ENCODE results near the gene LINC00305. TPM values are rescaled to one million over a fixed set of nuclear protein-coding genes. Genes with fewer than 3 reads are reported as not detected.

Gene LINC00305
- total RNA-seq (2021; fragmentation: NEBNext Ultra II Directional; extraction: Animal tissue kit (Norgen Biotek cat#: 25700)) (not detected in 2 replicates), polyA plus RNA-seq (2011; rRNA removed) (not detected in 2 replicates), polyA minus RNA-seq (2011; rRNA and poly(A)+ RNA removed) (not detected in 2 replicates)
- not detected for polyA plus RNA-seq (2011; cell fraction: cytosol; rRNA removed)
- not detected for polyA plus RNA-seq (2011; cell fraction: nucleus; rRNA removed)
- polyA plus RNA-seq (2012, experiment 1 of 2): not detected in 4 replicates
- polyA plus RNA-seq (2012, experiment 2 of 2): not detected
- polyA plus RNA-seq (2013, experiment 1 of 2): 0.06 TPM
- not detected for polyA plus RNA-seq (2013, experiment 2 of 2)
- not detected for polyA minus RNA-seq (2011; cell fraction: cytosol; rRNA and poly(A)+ RNA removed)
- not detected for polyA minus RNA-seq (2011; cell fraction: nucleus; rRNA and poly(A)+ RNA removed)
- long read RNA-seq, experiment 1: 0 reads
- long read RNA-seq, experiment 2: 0 reads

DNA sequence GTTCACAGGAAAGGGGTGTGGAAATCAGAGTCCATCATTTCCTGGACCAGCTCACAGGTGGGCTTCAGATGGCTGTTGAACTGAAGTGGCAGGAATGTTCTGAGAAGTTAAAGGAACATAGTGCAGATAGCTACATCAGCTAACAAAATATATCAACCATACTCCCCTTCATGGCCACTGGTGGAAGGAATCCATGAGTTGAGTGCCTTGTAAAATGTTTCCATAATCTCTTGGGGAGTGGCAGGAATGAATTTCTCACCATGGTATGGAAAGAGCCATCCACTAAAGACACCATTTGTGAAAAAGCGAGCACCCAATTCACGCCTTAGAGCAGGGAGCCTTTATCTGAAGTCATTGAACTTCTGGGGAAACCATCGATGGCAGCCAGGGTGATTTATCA lies at the start of gene LINC00305:
LINC00305 (minus strand) TSS at position 101 of the 400 bp plus-strand sequence.
- Histone ChIP-seq H2BK15ac (ENCODE audit: low read length) (no peak within 1 kb of the TSS), H2AFZ (ENCODE audit: low read length) (no peak within 1 kb of the TSS; the same call in 1 of the 2 replicates), H3K23me2 (ENCODE audit: low read depth, low read length) (no peaks in the 10 kb centered on the region), H3K36me3 (ENCODE audit: control insufficient read depth in 2 of 4, insufficient read depth in 4 of 4, low read length in 3 of 4) (no peaks in the 10 kb centered on the region), H3K4me2 (ENCODE audit: insufficient read depth in 1 of 2, low read depth in 2 of 2, low read length in 2 of 2) (no peak within 1 kb of the TSS), H3K9me3 (ENCODE audit: insufficient read depth in 2 of 2, low read depth in 1 of 2, low read length in 1 of 2) (no peaks in the 10 kb centered on the region), H2BK20ac (ENCODE audit: low read length) (no peak within 1 kb of the TSS), H3K4me3 (ENCODE audit: extremely low read depth in 1 of 4, insufficient read depth in 2 of 4, low read depth in 3 of 4, low read length in 4 of 4) (no peak within 1 kb of the TSS), H2BK12ac (ENCODE audit: low read depth, low read length) (no peak within 1 kb of the TSS), H2BK120ac (replicated peaks; ENCODE audit: low read depth, low read length) (no peak within 1 kb of the TSS), H3K14ac (ENCODE audit: insufficient read length) (no peak within 1 kb of the TSS), H2AK5ac (ENCODE audit: low read depth, low read length) (no peak within 1 kb of the TSS), H4K8ac (ENCODE audit: extremely low read depth, insufficient read depth, low read length) (no peak within 1 kb of the TSS), H3K79me2 (ENCODE audit: control insufficient read depth in 1 of 2, insufficient read depth in 2 of 2, low read length in 2 of 2) (no peaks in the 10 kb centered on the region), H3K4ac (replicated peaks; ENCODE audit: insufficient read length, low read depth, low read length) (no peak within 1 kb of the TSS), H3K23ac (ENCODE audit: insufficient read length) (no peak within 1 kb of the TSS), H3K18ac (ENCODE audit: extremely low read depth, low read length) (no peak within 1 kb of the TSS), H3K79me1 (ENCODE audit: low read depth, low read length) (no peaks in the 10 kb centered on the region), H4K91ac (replicated peaks; ENCODE audit: insufficient read length, low read length) (no peak within 1 kb of the TSS), H4K20me1 (replicated peaks in 1 of 2; ENCODE audit: control insufficient read depth in 1 of 2, insufficient read depth in 2 of 2, low read length in 2 of 2) (no peaks in the 10 kb centered on the region), H3K56ac (replicated peaks; ENCODE audit: insufficient read length, low read depth, low read length) (no peak within 1 kb of the TSS), H3K27ac (ENCODE audit: low read depth, low read length) (no peak within 1 kb of the TSS), H3K9ac (replicated peaks in 1 of 4; ENCODE audit: extremely low read depth in 1 of 4, low read depth in 3 of 4, low read length in 3 of 4) (no peak within 1 kb of the TSS), H3K4me1 (replicated peaks in 1 of 4; ENCODE audit: control insufficient read depth in 3 of 4, insufficient read depth in 4 of 4, low read length in 3 of 4) (0 out of 7 replicates have a peak, but pooled peaks cover 0 to 2% (median 0%) of the 10 kb centered on the region in 4 experiments), H3K27me3 (replicated peaks in 1 of 4; ENCODE audit: control insufficient read depth in 3 of 4, extremely low read depth in 1 of 4, insufficient read depth in 3 of 4, low read length in 3 of 4) (no peaks in the 10 kb centered on the region), H2BK5ac (ENCODE audit: low read depth, low read length) (no peak within 1 kb of the TSS), H4K5ac (ENCODE audit: insufficient read length, low read depth, low read length) (no peak within 1 kb of the TSS)
- WGBS, 2 experiments (ENCODE audit: extremely low coverage in 1 of 2, insufficient coverage in 1 of 2, insufficient read length in 1 of 2, insufficient replicate concordance in 2 of 2, low coverage in 1 of 2, low lambda C conversion rate in 2 of 2, missing lambda C conversion rate in 1 of 2): 93% methylated on average over 3 of the region's 3 CpGs; no CpG with 5 or more reads in 1 of the 2 experiments
- ChIA-PET POLR2A (ENCODE audit: partially characterized antibody) (no interaction called here), CTCF (ENCODE audit: partially characterized antibody) (interaction anchor here (1.0 to 1.4 kb wide), 2 partner anchors 10 to 52 kb away, joined by 3 to 4 read pairs; no protein-coding TSS in a partner anchor)
- no peak for FAIRE-seq
- no peak for DNase-seq (ENCODE audit: low read depth in 1 of 2, low spot score in 2 of 2)
- TF ChIP-seq, protein P1, sequence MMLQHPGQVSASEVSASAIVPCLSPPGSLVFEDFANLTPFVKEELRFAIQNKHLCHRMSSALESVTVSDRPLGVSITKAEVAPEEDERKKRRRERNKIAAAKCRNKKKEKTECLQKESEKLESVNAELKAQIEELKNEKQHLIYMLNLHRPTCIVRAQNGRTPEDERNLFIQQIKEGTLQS (IDR thresholded peaks at IDR 0.05; ENCODE audit: insufficient read depth, low read depth, low read length): no peak
- TF ChIP-seq POU5F1 (IDR thresholded peaks at IDR 0.05; ENCODE audit: low read depth, low read length) (no peak), JUND (IDR thresholded peaks at IDR 0.05; ENCODE audit: low read length) (no peak), YY1 (IDR thresholded peaks at IDR 0.05; ENCODE audit: low read depth, low read length) (no peak), TAF7 (optimal IDR thresholded peaks at IDR 0.05; ENCODE audit: borderline replicate concordance, low read depth, low read length) (no peak), RNF2 (IDR thresholded peaks at IDR 0.05; ENCODE audit: borderline replicate concordance, low read depth, low read length, missing control alignments, poor library complexity, severe bottlenecking) (no peak), ATF2 (IDR thresholded peaks at IDR 0.05; ENCODE audit: low read length) (no peak), GTF2F1 (IDR thresholded peaks at IDR 0.05; ENCODE audit: borderline replicate concordance, low read depth, low read length) (no peak), EZH2 (IDR thresholded peaks at IDR 0.05; ENCODE audit: low read depth, low read length, severe bottlenecking) (no peak)
